ENCODE results near the gene CYSRT1. TPM values are rescaled to one million over a fixed set of nuclear protein-coding genes. Genes with fewer than 3 reads are reported as not detected.

Gene CYSRT1
- total and polyA plus RNA-seq, 2 donors from 2014 or later = 0.94 to 1.3 TPM

DNA sequence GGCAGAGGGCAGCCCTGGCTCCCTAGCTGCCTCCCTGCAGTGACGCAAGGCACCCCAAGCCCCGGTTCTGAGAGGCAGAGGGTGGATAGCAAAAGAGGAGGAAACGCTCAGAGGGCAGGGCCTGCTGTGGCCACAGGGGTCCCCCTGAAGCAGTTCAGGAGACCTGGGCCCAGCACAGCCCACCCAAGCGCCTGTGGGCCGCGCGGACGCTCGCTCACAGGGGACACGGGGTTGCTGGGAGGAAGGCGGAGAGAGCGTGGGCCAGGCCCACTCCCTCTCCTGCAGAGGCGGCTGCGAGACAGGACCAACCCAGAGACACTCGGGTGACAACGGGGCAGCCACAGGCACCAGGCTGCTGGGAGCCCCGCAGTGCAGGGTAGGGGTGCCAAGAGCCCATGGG lies 45.2 kb upstream of the CYSRT1 start:
- Histone ChIP-seq H3K9ac (ENCODE audit: low read length in 3 of 3) (no peak overlapping the region), H3K27ac (ENCODE audit: low read depth in 2 of 2, low read length in 2 of 2) (no peak overlapping the region), H3K9me3 (ENCODE audit: control insufficient read depth in 2 of 3, insufficient read depth in 1 of 3, low read length in 3 of 3) (no peaks in the 10 kb centered on the region), H3K36me3 (ENCODE audit: control insufficient read depth in 2 of 3, insufficient read depth in 3 of 3, low read length in 3 of 3) (peaks cover 0 to 26% (median 22%) of the 10 kb centered on the region in 3 donors), H3K4me3 (ENCODE audit: low read length in 3 of 3) (no peak overlapping the region), H3K27me3 (ENCODE audit: control insufficient read depth, insufficient read depth, low read length) (no peaks in the 10 kb centered on the region), H3K4me1 (ENCODE audit: control insufficient read depth in 2 of 3, insufficient read depth in 2 of 3, low read depth in 1 of 3, low read length in 3 of 3) (no peaks in the 10 kb centered on the region)
- intact Hi-C loops (cut with DNase I) = no loop called here
- DNase-seq = no peak
- TF ChIP-seq, protein P1, sequence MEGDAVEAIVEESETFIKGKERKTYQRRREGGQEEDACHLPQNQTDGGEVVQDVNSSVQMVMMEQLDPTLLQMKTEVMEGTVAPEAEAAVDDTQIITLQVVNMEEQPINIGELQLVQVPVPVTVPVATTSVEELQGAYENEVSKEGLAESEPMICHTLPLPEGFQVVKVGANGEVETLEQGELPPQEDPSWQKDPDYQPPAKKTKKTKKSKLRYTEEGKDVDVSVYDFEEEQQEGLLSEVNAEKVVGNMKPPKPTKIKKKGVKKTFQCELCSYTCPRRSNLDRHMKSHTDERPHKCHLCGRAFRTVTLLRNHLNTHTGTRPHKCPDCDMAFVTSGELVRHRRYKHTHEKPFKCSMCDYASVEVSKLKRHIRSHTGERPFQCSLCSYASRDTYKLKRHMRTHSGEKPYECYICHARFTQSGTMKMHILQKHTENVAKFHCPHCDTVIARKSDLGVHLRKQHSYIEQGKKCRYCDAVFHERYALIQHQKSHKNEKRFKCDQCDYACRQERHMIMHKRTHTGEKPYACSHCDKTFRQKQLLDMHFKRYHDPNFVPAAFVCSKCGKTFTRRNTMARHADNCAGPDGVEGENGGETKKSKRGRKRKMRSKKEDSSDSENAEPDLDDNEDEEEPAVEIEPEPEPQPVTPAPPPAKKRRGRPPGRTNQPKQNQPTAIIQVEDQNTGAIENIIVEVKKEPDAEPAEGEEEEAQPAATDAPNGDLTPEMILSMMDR (IDR thresholded peaks at IDR 0.05; ENCODE audit: borderline replicate concordance, extremely low read depth, insufficient read depth) = no peak
- no peak for FAIRE-seq

DNA sequence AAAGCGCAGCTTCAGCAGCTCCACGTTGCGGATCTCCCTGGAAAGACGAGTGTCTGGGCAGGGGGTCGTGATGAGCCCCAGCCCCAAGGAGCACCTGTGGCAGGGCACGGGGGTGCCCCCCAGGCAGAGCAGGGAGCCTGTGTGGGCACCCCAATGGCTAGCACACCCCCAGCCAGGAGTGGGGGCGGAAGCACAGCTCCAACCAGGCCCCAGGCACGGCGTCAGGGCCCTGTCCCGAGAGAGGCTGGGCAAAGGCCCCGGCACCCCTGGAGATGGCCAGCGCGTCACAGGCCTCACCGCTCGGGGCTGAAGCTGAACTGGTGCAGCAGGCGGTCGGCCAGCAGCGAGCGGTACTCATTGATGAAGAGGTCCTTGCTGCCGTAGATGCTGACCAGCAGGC lies 44.5 kb upstream of the CYSRT1 start:
- intact Hi-C loops (cut with DNase I) = no loop called here
- FAIRE-seq = no peak
- no peak overlapping the region for H3K4me3 ChIP-seq (ENCODE audit: low read length in 3 of 3)
- no peaks in the 10 kb centered on the region for H3K27me3 ChIP-seq (ENCODE audit: control insufficient read depth, insufficient read depth, low read length)
- H3K9me3 ChIP-seq (ENCODE audit: control insufficient read depth in 2 of 3, insufficient read depth in 1 of 3, low read length in 3 of 3) = no peaks in the 10 kb centered on the region
- H3K9ac ChIP-seq (ENCODE audit: low read length in 3 of 3) = no peak overlapping the region
- H3K4me1 ChIP-seq (ENCODE audit: control insufficient read depth in 2 of 3, insufficient read depth in 2 of 3, low read depth in 1 of 3, low read length in 3 of 3) = no peaks in the 10 kb centered on the region
- no peak overlapping the region for H3K27ac ChIP-seq (ENCODE audit: low read depth in 2 of 2, low read length in 2 of 2)
- peaks cover 0 to 26% (median 22%) of the 10 kb centered on the region in 3 donors for H3K36me3 ChIP-seq (ENCODE audit: control insufficient read depth in 2 of 3, insufficient read depth in 3 of 3, low read length in 3 of 3)
- DNase-seq = no peak
- TF ChIP-seq, protein P1 (IDR thresholded peaks at IDR 0.05; ENCODE audit: borderline replicate concordance, extremely low read depth, insufficient read depth) = no peak

DNA sequence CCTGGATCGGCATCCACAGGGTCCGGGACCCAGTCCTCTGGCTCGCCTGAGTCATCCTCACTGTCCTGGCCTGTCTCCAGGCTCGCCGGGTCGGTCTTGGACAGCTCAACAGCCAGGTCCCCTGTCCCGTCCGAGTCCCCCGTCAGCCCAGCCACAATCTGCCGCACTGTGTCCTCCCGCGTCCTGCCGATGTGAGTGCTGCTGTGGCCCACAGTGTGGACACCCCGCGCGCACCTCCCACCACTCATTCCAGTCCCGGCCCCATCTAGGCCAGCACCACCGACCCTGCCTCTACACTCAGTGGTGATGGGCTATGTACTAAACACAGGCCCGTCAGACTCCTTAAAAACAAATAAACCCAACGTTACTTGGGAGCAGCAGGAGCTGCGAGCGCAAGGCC lies 43.3 kb upstream of the CYSRT1 start:
- intact Hi-C loops (cut with DNase I) = no loop called here
- Histone ChIP-seq H3K9me3 (ENCODE audit: control insufficient read depth in 2 of 3, insufficient read depth in 1 of 3, low read length in 3 of 3) (no peaks in the 10 kb centered on the region), H3K4me1 (ENCODE audit: control insufficient read depth in 2 of 3, insufficient read depth in 2 of 3, low read depth in 1 of 3, low read length in 3 of 3) (peaks cover 0 to 5% (median 4%) of the 10 kb centered on the region in 3 donors), H3K27me3 (ENCODE audit: control insufficient read depth, insufficient read depth, low read length) (no peaks in the 10 kb centered on the region), H3K9ac (ENCODE audit: low read length in 3 of 3) (no peak overlapping the region), H3K27ac (ENCODE audit: low read depth in 2 of 2, low read length in 2 of 2) (no peak overlapping the region), H3K4me3 (ENCODE audit: low read length in 3 of 3) (no peak overlapping the region), H3K36me3 (ENCODE audit: control insufficient read depth in 2 of 3, insufficient read depth in 3 of 3, low read length in 3 of 3) (peaks cover 0 to 27% (median 26%) of the 10 kb centered on the region in 3 donors)
- FAIRE-seq = no peak
- TF ChIP-seq, protein P1 (IDR thresholded peaks at IDR 0.05; ENCODE audit: borderline replicate concordance, extremely low read depth, insufficient read depth) = no peak
- DNase-seq = no peak

DNA sequence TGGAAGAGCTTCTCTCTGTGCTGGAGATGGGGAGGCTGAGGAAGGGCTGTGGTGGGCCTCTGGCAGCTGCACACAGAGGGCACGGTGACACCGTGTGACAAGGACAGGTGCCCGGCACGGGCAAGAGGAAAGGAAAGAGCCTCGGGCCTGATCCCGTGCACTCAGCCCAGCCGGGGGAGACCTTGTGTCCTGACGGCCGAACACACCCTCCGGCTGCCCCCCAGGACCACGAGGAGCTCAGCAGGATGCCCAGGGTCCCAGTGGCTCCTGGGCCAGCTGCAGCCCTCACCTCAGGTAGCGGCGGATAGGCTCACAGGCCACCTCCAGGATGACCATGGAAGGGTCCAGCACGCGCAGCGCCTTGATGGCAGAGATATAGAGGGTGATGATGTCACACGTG lies 42.1 kb upstream of the CYSRT1 start:
- no peak for FAIRE-seq
- intact Hi-C loops (cut with DNase I) = no loop called here
- no peak overlapping the region for H3K4me3 ChIP-seq (ENCODE audit: low read length in 3 of 3)
- no peak for DNase-seq
- H3K9ac ChIP-seq (ENCODE audit: low read length in 3 of 3) = no peak overlapping the region
- H3K27ac ChIP-seq (ENCODE audit: low read depth in 2 of 2, low read length in 2 of 2) = no peak overlapping the region
- peaks cover 4 to 17% (median 14%) of the 10 kb centered on the region in 3 donors for H3K4me1 ChIP-seq (ENCODE audit: control insufficient read depth in 2 of 3, insufficient read depth in 2 of 3, low read depth in 1 of 3, low read length in 3 of 3)
- TF ChIP-seq, protein P1 (IDR thresholded peaks at IDR 0.05; ENCODE audit: borderline replicate concordance, extremely low read depth, insufficient read depth) = no peak
- no peaks in the 10 kb centered on the region for H3K9me3 ChIP-seq (ENCODE audit: control insufficient read depth in 2 of 3, insufficient read depth in 1 of 3, low read length in 3 of 3)
- peaks cover 0 to 27% (median 26%) of the 10 kb centered on the region in 3 donors for H3K36me3 ChIP-seq (ENCODE audit: control insufficient read depth in 2 of 3, insufficient read depth in 3 of 3, low read length in 3 of 3)
- H3K27me3 ChIP-seq (ENCODE audit: control insufficient read depth, insufficient read depth, low read length) = no peaks in the 10 kb centered on the region
